K562 (cell line): Measurements from ENCODE around the gene METRN. TPM values are rescaled to one million over a fixed set of nuclear protein-coding genes. Genes with fewer than 3 reads are reported as not detected.

Experiments used
- ATF4 ChIP-seq: fragments of 450-650 bp; formaldehyde crosslinking; IDR thresholded peaks from 2 replicates; pipeline ENCODE4 v1.4.0; 2022; ENCODE audit warnings: mild to moderate bottlenecking, moderate library complexity
- CEBPG ChIP-seq, 3 experiments: fragments of 200-800 bp in 1 of 3; sonication (Bioruptor generic) in 1 of 3; sonication (generic) in 1 of 3; formaldehyde crosslinking in 1 of 3; IDR thresholded peaks in 2 of 3; conservative IDR thresholded peaks in 1 of 3; 2 replicates each; pipeline versions ENCODE4 v1.6.1 to v1.8.0; 2016 to 2022; ENCODE audit warnings: missing compliant biosample characterization in 2 of 3, missing genetic modification characterization in 2 of 3, mild to moderate bottlenecking in 1 of 3, missing genetic modification reagents in 1 of 3
- CEBPZ ChIP-seq: fragments of 150-350 bp; IDR thresholded peaks from 2 replicates; pipeline ENCODE4 v1.6.1; 2014; ENCODE audit warnings: low read depth, mild to moderate bottlenecking, low read length, borderline replicate concordance
- HDAC3 ChIP-seq: fragments of 450-650 bp; IDR thresholded peaks from 2 replicates; pipeline ENCODE4 v1.6.1; 2018; ENCODE audit warnings: borderline replicate concordance, mild to moderate bottlenecking, moderate library complexity; ENCODE audit not compliant: partially characterized antibody
- HMBOX1 ChIP-seq: sonication (generic); IDR thresholded peaks from 2 replicates; pipeline ENCODE4 v1.6.1; 2016
- IRF2 ChIP-seq: sonication (generic); formaldehyde crosslinking; IDR thresholded peaks from 2 replicates; pipeline ENCODE4 v1.8.1; 2022; ENCODE audit warnings: mild to moderate bottlenecking, missing genetic modification reagents
- LARP7 ChIP-seq: fragments of 450-650 bp; IDR thresholded peaks from 2 replicates; pipeline ENCODE4 v1.6.1; 2016
- MED1 ChIP-seq: sonication (generic); formaldehyde crosslinking; IDR thresholded peaks from 2 replicates; pipeline ENCODE4 v1.8.1; 2023; ENCODE audit warnings: missing genetic modification reagents, borderline replicate concordance
- MLLT1 ChIP-seq, 2 experiments: fragments of 450-650 bp; IDR thresholded peaks; 2 replicates each; pipeline ENCODE4 v1.6.1; 2016
- NCOA4 ChIP-seq: fragments of 450-650 bp; IDR thresholded peaks from 2 replicates; pipeline ENCODE4 v1.6.1; 2018; ENCODE audit warnings: mild to moderate bottlenecking; ENCODE audit not compliant: partially characterized antibody
- PYGO2 ChIP-seq: fragments of 450-650 bp; IDR thresholded peaks from 2 replicates; pipeline ENCODE4 v1.6.1; 2016; ENCODE audit warnings: mild to moderate bottlenecking, missing genetic modification characterization, moderate library complexity, missing compliant biosample characterization
- SOX6 ChIP-seq: fragments of 450-650 bp; IDR thresholded peaks from 2 replicates; pipeline ENCODE4 v1.6.1; 2014; ENCODE audit warnings: mild to moderate bottlenecking
- TRIM24 ChIP-seq, 2 experiments: fragments of 450-650 bp; IDR thresholded peaks; 2 replicates each; pipeline ENCODE4 v1.6.1; 2016
- ZKSCAN1 ChIP-seq: fragments of 150-350 bp; IDR thresholded peaks from 2 replicates; pipeline ENCODE4 v1.6.1; 2016; ENCODE audit warnings: low read depth, low read length
- ZNF165 ChIP-seq: fragments of 250-450 bp; sonication (Bioruptor Pico); IDR thresholded peaks from 2 replicates; pipeline ENCODE4 v1.4.0; 2020; ENCODE audit warnings: borderline replicate concordance
- ZNF263 ChIP-seq: sonication (generic); formaldehyde crosslinking; IDR thresholded peaks from 2 replicates; pipeline ENCODE4 v1.8.0; 2022; ENCODE audit warnings: mild to moderate bottlenecking, missing genetic modification reagents, borderline replicate concordance
- ZNF444 ChIP-seq: fragments of 250-450 bp; sonication (Bioruptor Pico); IDR thresholded peaks from 2 replicates; pipeline ENCODE4 v1.4.0; 2020; ENCODE audit warnings: mild to moderate bottlenecking, moderate library complexity
- ZNF76 ChIP-seq: fragments of 250-450 bp; sonication (Bioruptor Pico); IDR thresholded peaks from 2 replicates; pipeline ENCODE4 v1.4.0; 2020; ENCODE audit warnings: mild to moderate bottlenecking, moderate library complexity, borderline replicate concordance
- polyA plus RNA-seq, 8 experiments: library from polyadenylated mRNA; depleted of rRNA in 4 of 8; stranded (reverse) in 5 of 8; unstranded in 3 of 8; fragments of >200 nt; fragmentation: Nextera tagmentation in 2 of 8; fragmentation: Illumina TruSeq in 1 of 8; extraction: Ambion mirVana in 2 of 8; extraction: Trizol in 1 of 8; gene quantifications; 2 replicates each; pipeline versions ENCODE4 v1.2.1 to v1.2.3, GENCODE V29; 2011 to 2014; ENCODE audit warnings: inconsistent platforms in 1 of 8, missing spikeins in 1 of 8
- total RNA-seq, 7 experiments: library from RNA; depleted of rRNA in 6 of 7; stranded (reverse); fragments of >200 nt in 6 of 7; fragmentation: Illumina TruSeq in 2 of 7; extraction: Trizol in 2 of 7; gene quantifications; 2 replicates each; pipeline versions ENCODE4 v1.2.1 to v1.2.3, GENCODE V29; 2011 to 2021; ENCODE audit warnings: low replicate concordance in 1 of 7

METRN gene
- total and polyA plus RNA-seq, 9 of the 15 experiments (the other 6 are each of a cell fraction or from before 2014, with no cell fraction given), result 0.20 to 89.8 (median 15.4) TPM

GRCh38 chr16:720990-721764 is 6.3 kb downstream of the METRN start, which contains the start of gene ANTKMT (continued):
- TF ChIP-seq ZNF165 (no peak; the same call in 1 of the 2 replicates), IRF2 (CRISPR knock-in tag) (0 out of 2 replicates have a peak, but pooled peaks have one; percentile 17), NCOA4 (no peak), ZNF263 (CRISPR knock-in tag) (no peak; the same call in 1 of the 2 replicates), PYGO2 (tag) (no peak), SOX6 (peak; percentile 56; the same call in 1 of the 2 replicates), HMBOX1 (no peak), ZNF76 (CRISPR knock-in tag) (peak; percentile 57; the same call in 1 of the 2 replicates), CEBPZ (no peak), MLLT1 (IDR thresholded peaks at IDR 0.05) (no peak), ZNF444 (CRISPR knock-in tag) (no peak), ZKSCAN1 (no peak; the same call in 1 of the 2 replicates), MED1 (CRISPR knock-in tag) (no peak), ATF4 (CRISPR knock-in tag) (no peak), HDAC3 (no peak), TRIM24 (IDR thresholded peaks at IDR 0.05) (peak in 1 of 2 experiments; percentile 88; a peak in 2 of 4 replicates), CEBPG (CRISPR knock-in tag; IDR thresholded peaks at IDR 0.05) (no peak), CEBPG (tag; conservative IDR thresholded peaks at IDR 0.05 in 1 of 2, IDR thresholded peaks at IDR 0.05 in 1 of 2) (no peak), LARP7 (no peak)
